Gastroesophageal sphincter (tissue), 4 donors: ENCODE measurements around the gene MAML3. TPM values are rescaled to one million over a fixed set of nuclear protein-coding genes. Genes with fewer than 3 reads are reported as not detected.

ENCODE experiments used
- ATAC-seq: fragments of 150-250 bp; one replicate; pipeline ENCODE4 v1.9.1; 2016; ENCODE audit warnings: mild to moderate bottlenecking, moderate library complexity
- H3K27ac ChIP-seq, 4 donors: fragments of 200-600 bp; sonication (generic) in 3 of 4; 1 replicate in 3 of 4; 2 replicates in 1 of 4; pipeline ENCODE4 v1.5.1; 2016 to 2019
- H3K27me3 ChIP-seq: fragments of 200-600 bp; sonication (generic); one replicate; pipeline ENCODE4 v1.5.1; 2019
- H3K36me3 ChIP-seq, 2 donors: fragments of 200-600 bp; sonication (generic); one replicate each; pipeline ENCODE4 v1.5.1; 2019; ENCODE audit warnings: control low read depth in 1 of 2
- H3K4me1 ChIP-seq, 3 donors: fragments of 200-600 bp; sonication (generic); 1 replicate in 2 of 3; 2 replicates in 1 of 3; pipeline ENCODE4 v1.5.1; 2016 to 2019; ENCODE audit warnings: control low read depth in 2 of 3
- H3K4me3 ChIP-seq, 2 donors: fragments of 200-600 bp; sonication (generic); one replicate each; pipeline ENCODE4 v1.5.1; 2019; ENCODE audit warnings: mild to moderate bottlenecking in 1 of 2, moderate library complexity in 1 of 2
- H3K9me3 ChIP-seq, 3 donors: fragments of 200-600 bp; sonication (generic); one replicate each; pipeline ENCODE4 v1.5.1; 2017 to 2019; ENCODE audit warnings: control low read depth in 2 of 3
- CTCF ChIP-seq, 4 experiments: fragments of 200-600 bp in 2 of 4; fragments of 450-650 bp in 2 of 4; sonication (generic) in 1 of 4; IDR thresholded peaks; one replicate each; pipeline ENCODE4 v1.5.1; 2017 to 2019; ENCODE audit warnings: antibody characterized with exemption in 4 of 4, mild to moderate bottlenecking in 2 of 4, moderate library complexity in 2 of 4
- EP300 ChIP-seq: sonication (generic); formaldehyde crosslinking; IDR thresholded peaks from one replicate; pipeline ENCODE4 v1.6.1; 2017; ENCODE audit warnings: antibody characterized with exemption, mild to moderate bottlenecking
- POLR2A ChIP-seq, 2 donors: fragments of 450-650 bp; IDR thresholded peaks; one replicate each; pipeline ENCODE4 v1.6.1; 2017; ENCODE audit warnings: antibody characterized with exemption in 2 of 2, mild to moderate bottlenecking in 2 of 2, moderate library complexity in 1 of 2
- POLR2AphosphoS5 ChIP-seq: sonication (generic); formaldehyde crosslinking; IDR thresholded peaks from one replicate; pipeline ENCODE4 v1.6.1; 2017; ENCODE audit warnings: antibody characterized with exemption
- WGBS, 2 donors: methylation state at CpG; one replicate each; pipeline ENCODE4 v1.1.5; 2018; ENCODE audit warnings: low coverage in 1 of 2; 5-methylcytosine and 5-hydroxymethylcytosine counted together
- total RNA-seq, 4 donors: library from RNA; depleted of rRNA; stranded (reverse); fragments of >200 nt; gene quantifications; one replicate each; pipeline ENCODE4 v1.1.0, GENCODE V29; 2016

MAML3 gene
- total RNA-seq, 4 donors from 2014 or later, result 5.3 to 10.6 (median 9.3) TPM

- TF ChIP-seq POLR2AphosphoS5, result no peak
- TF ChIP-seq POLR2A (IDR thresholded peaks at IDR 0.05), result no peak
- no peak for TF ChIP-seq CTCF (IDR thresholded peaks at IDR 0.05)
- TF ChIP-seq EP300, result no peak
- Histone ChIP-seq H3K4me3 (no peak overlapping the region), H3K9me3 (no peaks in the 10 kb centered on the region), H3K27ac (no peak overlapping the region), H3K36me3 (no peaks in the 10 kb centered on the region), H3K27me3 (no peaks in the 10 kb centered on the region), H3K4me1 (peaks cover 0 to 15% (median 4%) of the 10 kb centered on the region in 3 donors)
- ATAC-seq, result no peak
- 97 to 99% methylated on average over 11 to 12 of the region's 31 CpGs for WGBS, 2 donors
Observed at GRCh38 chr4:139859876-139860275, 294.1 kb downstream of the MAML3 start.

DNA sequence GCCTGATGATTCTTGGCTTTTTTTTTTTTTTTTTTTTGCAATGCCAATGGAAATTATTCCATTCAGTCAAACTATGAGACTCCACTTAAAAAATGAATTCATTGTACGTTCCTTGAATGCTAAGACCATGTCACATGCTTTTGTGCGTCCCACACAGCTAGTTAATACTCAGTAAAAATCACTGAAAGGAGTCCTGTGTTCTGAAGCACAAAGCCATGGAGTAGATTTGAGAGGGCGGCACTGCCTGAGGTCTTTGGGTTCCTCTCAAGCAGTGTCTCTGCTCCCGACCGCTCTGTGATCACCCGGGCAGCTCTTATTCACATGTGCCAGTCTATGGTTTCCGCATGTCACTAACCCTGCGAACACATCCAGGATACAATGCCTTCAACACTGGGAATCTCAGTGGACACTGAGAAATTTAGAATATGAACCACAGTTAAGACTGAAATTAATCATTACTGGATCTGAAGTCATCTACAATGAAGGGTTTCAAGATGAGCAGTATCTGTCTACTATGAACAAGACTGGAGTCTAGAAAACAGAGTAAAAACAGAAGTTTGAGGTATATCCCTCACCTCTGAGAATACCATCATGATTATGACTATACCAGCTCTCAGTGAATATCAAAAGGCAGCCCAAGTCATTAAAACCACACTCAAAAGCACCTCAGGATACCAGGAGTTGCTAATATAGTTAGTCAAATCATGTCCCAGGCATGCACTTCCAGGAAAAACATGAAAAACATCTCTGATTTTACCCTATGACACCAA, 295.4 kb downstream of the MAML3 start:
- Histone ChIP-seq H3K27me3 (no peaks in the 10 kb centered on the region), H3K4me1 (peaks cover 0 to 15% (median 4%) of the 10 kb centered on the region in 3 donors), H3K27ac (peak overlapping the region in 1 of 4 donors; percentile 20), H3K9me3 (no peaks in the 10 kb centered on the region), H3K36me3 (no peaks in the 10 kb centered on the region), H3K4me3 (no peak overlapping the region)
- ATAC-seq, result no peak
- 89 to 90% methylated on average over 5 to 8 of the region's 8 CpGs for WGBS, 2 donors
- TF ChIP-seq CTCF (IDR thresholded peaks at IDR 0.05) (no peak), POLR2AphosphoS5 (no peak), POLR2A (IDR thresholded peaks at IDR 0.05) (no peak), EP300 (no peak)

DNA sequence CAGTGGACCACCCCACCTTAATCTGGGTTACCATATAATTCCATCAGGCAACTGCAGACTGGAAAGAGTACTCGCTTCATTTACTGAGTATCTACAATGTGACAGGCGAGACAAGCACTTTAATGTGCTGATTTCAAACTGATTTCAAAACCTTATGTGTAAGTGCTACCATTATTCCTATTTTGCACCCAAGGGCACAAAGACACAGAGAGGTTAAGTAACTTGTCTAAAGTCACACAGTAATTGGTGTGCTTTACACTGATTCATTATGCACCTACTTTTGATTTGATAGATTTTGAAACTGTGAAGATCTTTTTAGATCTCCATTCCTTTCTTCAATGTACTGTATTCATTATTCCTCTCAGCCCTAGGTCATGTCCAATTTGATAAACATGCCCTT, 296.0 kb downstream of the MAML3 start:
- Histone ChIP-seq H3K9me3 (no peaks in the 10 kb centered on the region), H3K27ac (no peak overlapping the region), H3K36me3 (no peaks in the 10 kb centered on the region), H3K27me3 (no peaks in the 10 kb centered on the region), H3K4me1 (peaks cover 0 to 15% (median 4%) of the 10 kb centered on the region in 3 donors), H3K4me3 (no peak overlapping the region)
- no peak for ATAC-seq
- no peak for TF ChIP-seq EP300
- TF ChIP-seq POLR2A (IDR thresholded peaks at IDR 0.05), result no peak
- no peak for TF ChIP-seq CTCF (IDR thresholded peaks at IDR 0.05)
- TF ChIP-seq POLR2AphosphoS5, result no peak
- WGBS, 2 donors, result 20 to 44% methylated on average over 1 to 2 of the region's 2 CpGs

DNA sequence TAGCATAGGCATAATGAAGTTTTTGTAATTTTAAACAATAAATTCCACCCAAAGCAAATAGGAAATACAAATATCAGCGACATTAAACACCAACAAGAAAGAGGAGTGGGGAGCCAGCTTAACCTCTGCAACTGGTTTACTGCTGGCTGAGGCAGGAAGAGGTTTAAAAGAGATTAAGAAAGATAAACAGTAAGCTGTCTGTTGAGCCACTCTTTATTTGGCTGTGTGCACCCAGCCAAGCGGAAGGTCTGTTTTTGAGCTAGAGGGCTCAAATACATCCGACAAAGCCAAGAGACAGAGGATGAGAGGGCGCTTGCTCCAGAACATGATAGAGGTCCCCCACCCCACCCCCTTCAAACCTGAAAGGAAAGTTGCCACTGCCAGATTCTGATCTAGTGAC, 297.0 kb downstream of the MAML3 start:
- Histone ChIP-seq H3K27me3 (no peaks in the 10 kb centered on the region), H3K36me3 (no peaks in the 10 kb centered on the region), H3K4me1 (peaks cover 0 to 15% (median 4%) of the 10 kb centered on the region in 3 donors), H3K9me3 (no peaks in the 10 kb centered on the region), H3K27ac (no peak overlapping the region), H3K4me3 (no peak overlapping the region)
- no peak for ATAC-seq
- WGBS, 2 donors, result 20 to 43% methylated on average over 1 to 4 of the region's 4 CpGs
- no peak for TF ChIP-seq EP300
- no peak for TF ChIP-seq POLR2A (IDR thresholded peaks at IDR 0.05)
- TF ChIP-seq CTCF (IDR thresholded peaks at IDR 0.05), result no peak
- TF ChIP-seq POLR2AphosphoS5, result peak; percentile 9
